Neural progenitor cell (in vitro differentiated cells): Measurements from ENCODE around the gene CLIP2. TPM values are rescaled to one million over a fixed set of nuclear protein-coding genes. Genes with fewer than 3 reads are reported as not detected.

ENCODE experiments used
- DNase-seq: peaks from one replicate; pipeline ENCODE4 v3.0.0-alpha.2; 2016; ENCODE audit warnings: low spot score
- H2AFZ ChIP-seq: fragments of 200-600 bp; sonication (generic); replicated peaks from 2 replicates; pipeline ENCODE4 v1.6.1; 2016; ENCODE audit warnings: antibody characterized with exemption
- H3F3A ChIP-seq: fragments of 200-600 bp; sonication (generic); 2 replicates; pipeline ENCODE4 v1.6.1; 2016; ENCODE audit warnings: antibody characterized with exemption, low read depth
- H3K27ac ChIP-seq: fragments of 200-600 bp; sonication (generic); 2 replicates; pipeline ENCODE4 v1.5.1; 2016; ENCODE audit warnings: mild to moderate bottlenecking
- H3K27me3 ChIP-seq: fragments of 200-600 bp; sonication (generic); 2 replicates; pipeline ENCODE4 v1.6.1; 2016; ENCODE audit warnings: mild to moderate bottlenecking, moderate library complexity
- H3K36me3 ChIP-seq: fragments of 200-600 bp; sonication (generic); 2 replicates; pipeline ENCODE4 v1.5.1; 2016
- H3K4me1 ChIP-seq: fragments of 200-600 bp; sonication (generic); 2 replicates; pipeline ENCODE4 v1.6.1; 2016; ENCODE audit warnings: mixed run types
- H3K4me2 ChIP-seq: fragments of 200-600 bp; sonication (generic); 2 replicates; pipeline ENCODE4 v1.6.1; 2016
- H3K4me3 ChIP-seq: fragments of 200-600 bp; sonication (generic); 2 replicates; pipeline ENCODE4 v1.5.1; 2016
- H3K79me2 ChIP-seq: fragments of 200-600 bp; sonication (generic); 2 replicates; pipeline ENCODE4 v1.6.1; 2016; ENCODE audit warnings: low read depth
- H3K9ac ChIP-seq: fragments of 200-600 bp; sonication (generic); 2 replicates; pipeline ENCODE4 v1.6.1; 2016
- H3K9me3 ChIP-seq: fragments of 200-600 bp; sonication (generic); 2 replicates; pipeline ENCODE4 v1.5.1; 2016; ENCODE audit warnings: low read depth
- H4K20me1 ChIP-seq: fragments of 200-600 bp; sonication (generic); 2 replicates; pipeline ENCODE4 v1.6.1; 2016; ENCODE audit warnings: low read depth
- H3K27ac Mint-ChIP-seq: 3 replicates; pipeline ENCODE4 v1.8.0; 2021; ENCODE audit warnings: mixed read lengths
- H3K27me3 Mint-ChIP-seq: 2 replicates; pipeline ENCODE4 v1.8.0; 2022; ENCODE audit warnings: low read depth, mild to moderate bottlenecking, inconsistent platforms, moderate library complexity, mixed read lengths; ENCODE audit not compliant: insufficient read depth
- H3K36me3 Mint-ChIP-seq: 3 replicates; pipeline ENCODE4 v1.8.0; 2021; ENCODE audit warnings: mixed read lengths
- H3K4me1 Mint-ChIP-seq: 3 replicates; pipeline ENCODE4 v1.8.0; 2021; ENCODE audit warnings: mixed read lengths
- H3K4me3 Mint-ChIP-seq: 3 replicates; pipeline ENCODE4 v1.8.0; 2021; ENCODE audit warnings: mild to moderate bottlenecking, moderate library complexity, mixed read lengths
- H3K9me3 Mint-ChIP-seq: 3 replicates; pipeline ENCODE4 v1.8.0; 2020; ENCODE audit warnings: mixed read lengths
- EZH2 ChIP-seq: fragments of 200-600 bp; sonication (generic); IDR thresholded peaks from 2 replicates; pipeline ENCODE4 v1.6.1; 2017; ENCODE audit warnings: antibody characterized with exemption, mild to moderate bottlenecking, moderate library complexity
- EZH2phosphoT487 ChIP-seq: fragments of 200-600 bp; sonication (generic); IDR thresholded peaks from 2 replicates; pipeline ENCODE4 v1.6.1; 2017; ENCODE audit warnings: antibody characterized with exemption
- total RNA-seq: library from RNA; depleted of rRNA; stranded (reverse); fragments of >200 nt; gene quantifications from 2 replicates; pipeline ENCODE4 v1.2.3, GENCODE V29; 2015; ENCODE audit warnings: low replicate concordance
- TF ChIP-seq, protein P1 (sequence below): fragments of 200-600 bp; sonication (generic); IDR thresholded peaks from 2 replicates; pipeline ENCODE4 v1.5.1; 2017; ENCODE audit warnings: antibody characterized with exemption, mild to moderate bottlenecking

CLIP2 gene
- total RNA-seq, 1 donor from 2014 or later = 7.5 TPM

DNA sequence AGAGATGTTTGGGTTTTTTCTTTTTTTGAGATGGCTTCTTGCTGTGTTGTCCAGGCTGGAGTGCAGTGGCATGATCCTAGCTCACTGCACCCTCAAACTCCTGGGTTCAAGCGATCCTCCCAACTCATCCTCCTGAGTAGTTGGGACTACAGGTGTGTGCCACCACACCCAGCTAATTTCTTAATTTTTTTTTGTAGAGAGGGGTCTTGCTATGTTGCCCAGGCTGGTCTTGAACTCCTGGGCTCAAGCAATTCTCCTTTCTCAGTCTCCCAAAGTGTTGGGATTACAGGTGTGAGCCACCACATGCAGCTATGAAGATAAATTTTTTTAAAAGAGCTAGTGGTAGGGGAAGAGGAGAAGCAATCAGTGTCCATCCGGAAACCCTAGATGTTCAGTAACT lies 56.8 kb downstream of the CLIP2 start:
- no peak for DNase-seq
- H3K4me1 ChIP-seq = no peaks in the 10 kb centered on the region
- no peak overlapping the region for H3K4me2 ChIP-seq
- no peaks in the 10 kb centered on the region for H4K20me1 ChIP-seq
- H3K4me3 Mint-ChIP-seq = no peak overlapping the region
- no peaks in the 10 kb centered on the region for H3F3A ChIP-seq
- H3K36me3 Mint-ChIP-seq = peaks cover 16% of the 10 kb centered on the region
- H3K27me3 ChIP-seq = no peaks in the 10 kb centered on the region
- H3K27me3 Mint-ChIP-seq = peaks cover 6% of the 10 kb centered on the region
- no peak overlapping the region for H3K27ac Mint-ChIP-seq
- H3K4me1 Mint-ChIP-seq = no peaks in the 10 kb centered on the region
- H3K27ac ChIP-seq = no peak overlapping the region
- no peaks in the 10 kb centered on the region for H3K79me2 ChIP-seq
- TF ChIP-seq EZH2phosphoT487 (no peak), EZH2 (no peak)
- TF ChIP-seq, protein P1, sequence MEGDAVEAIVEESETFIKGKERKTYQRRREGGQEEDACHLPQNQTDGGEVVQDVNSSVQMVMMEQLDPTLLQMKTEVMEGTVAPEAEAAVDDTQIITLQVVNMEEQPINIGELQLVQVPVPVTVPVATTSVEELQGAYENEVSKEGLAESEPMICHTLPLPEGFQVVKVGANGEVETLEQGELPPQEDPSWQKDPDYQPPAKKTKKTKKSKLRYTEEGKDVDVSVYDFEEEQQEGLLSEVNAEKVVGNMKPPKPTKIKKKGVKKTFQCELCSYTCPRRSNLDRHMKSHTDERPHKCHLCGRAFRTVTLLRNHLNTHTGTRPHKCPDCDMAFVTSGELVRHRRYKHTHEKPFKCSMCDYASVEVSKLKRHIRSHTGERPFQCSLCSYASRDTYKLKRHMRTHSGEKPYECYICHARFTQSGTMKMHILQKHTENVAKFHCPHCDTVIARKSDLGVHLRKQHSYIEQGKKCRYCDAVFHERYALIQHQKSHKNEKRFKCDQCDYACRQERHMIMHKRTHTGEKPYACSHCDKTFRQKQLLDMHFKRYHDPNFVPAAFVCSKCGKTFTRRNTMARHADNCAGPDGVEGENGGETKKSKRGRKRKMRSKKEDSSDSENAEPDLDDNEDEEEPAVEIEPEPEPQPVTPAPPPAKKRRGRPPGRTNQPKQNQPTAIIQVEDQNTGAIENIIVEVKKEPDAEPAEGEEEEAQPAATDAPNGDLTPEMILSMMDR = no peak
- no peaks in the 10 kb centered on the region for H3K9me3 ChIP-seq
- no peak overlapping the region for H3K4me3 ChIP-seq
- H2AFZ ChIP-seq = no peak overlapping the region
- no peak overlapping the region for H3K9ac ChIP-seq
- H3K9me3 Mint-ChIP-seq = no peaks in the 10 kb centered on the region
- H3K36me3 ChIP-seq = no peaks in the 10 kb centered on the region

GRCh38 chr7:74349621-74350020 lies 60.4 kb downstream of the CLIP2 start:
- no peak overlapping the region for H3K4me2 ChIP-seq
- DNase-seq = no peak
- peaks cover 17% of the 10 kb centered on the region for H3K36me3 Mint-ChIP-seq
- H3K27me3 ChIP-seq = no peaks in the 10 kb centered on the region
- no peak for TF ChIP-seq EZH2phosphoT487
- TF ChIP-seq EZH2 = no peak
- TF ChIP-seq, protein P1 = no peak
- H3K4me3 ChIP-seq = no peak overlapping the region
- no peak overlapping the region for H3K27ac ChIP-seq
- no peaks in the 10 kb centered on the region for H3K9me3 Mint-ChIP-seq
- H4K20me1 ChIP-seq = no peaks in the 10 kb centered on the region
- H3F3A ChIP-seq = no peaks in the 10 kb centered on the region
- no peak overlapping the region for H3K9ac ChIP-seq
- no peaks in the 10 kb centered on the region for H3K36me3 ChIP-seq
- no peak overlapping the region for H3K27ac Mint-ChIP-seq
- H3K4me1 Mint-ChIP-seq = no peaks in the 10 kb centered on the region
- no peaks in the 10 kb centered on the region for H3K9me3 ChIP-seq
- H3K79me2 ChIP-seq = no peaks in the 10 kb centered on the region
- H3K4me1 ChIP-seq = no peaks in the 10 kb centered on the region
- H3K4me3 Mint-ChIP-seq = no peak overlapping the region
- H3K27me3 Mint-ChIP-seq = peaks cover 5% of the 10 kb centered on the region
- no peak overlapping the region for H2AFZ ChIP-seq

DNA sequence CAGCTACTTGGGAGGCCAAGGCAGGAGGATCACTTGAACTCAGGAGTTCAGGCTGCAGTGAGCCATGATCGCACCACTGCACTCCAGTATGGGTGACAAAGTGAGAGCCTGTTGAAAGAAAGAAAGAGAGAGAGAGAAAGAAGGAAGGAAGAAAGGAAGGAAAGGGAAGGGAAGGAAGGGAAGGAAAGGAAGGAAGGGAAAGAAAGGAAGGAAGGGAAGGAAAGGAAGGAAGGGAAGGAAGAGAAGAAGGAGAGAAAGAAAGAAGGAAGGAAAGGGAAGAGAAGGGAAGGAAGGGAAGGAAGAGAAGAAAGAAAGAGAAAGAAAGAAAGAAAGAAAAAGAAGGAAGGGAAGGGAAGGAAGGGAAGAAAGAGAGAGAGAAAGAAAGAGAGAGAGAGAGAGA lies 61.5 kb downstream of the CLIP2 start:
- no peak overlapping the region for H3K9ac ChIP-seq
- Mint-ChIP-seq H3K9me3 (no peaks in the 10 kb centered on the region), H3K4me1 (no peaks in the 10 kb centered on the region), H3K36me3 (peaks cover 20% of the 10 kb centered on the region), H3K27ac (peak overlapping the region; percentile 40), H3K4me3 (no peak overlapping the region), H3K27me3 (peaks cover 5% of the 10 kb centered on the region)
- no peaks in the 10 kb centered on the region for H3K9me3 ChIP-seq
- no peak for DNase-seq
- no peak overlapping the region for H3K27ac ChIP-seq
- TF ChIP-seq EZH2phosphoT487 = no peak
- TF ChIP-seq, protein P1 = no peak
- no peak for TF ChIP-seq EZH2
- no peaks in the 10 kb centered on the region for H3K27me3 ChIP-seq
- no peak overlapping the region for H3K4me3 ChIP-seq
- H2AFZ ChIP-seq = no peak overlapping the region
- no peaks in the 10 kb centered on the region for H3K79me2 ChIP-seq
- H3K36me3 ChIP-seq = no peaks in the 10 kb centered on the region
- H3K4me1 ChIP-seq = no peaks in the 10 kb centered on the region
- H4K20me1 ChIP-seq = no peaks in the 10 kb centered on the region
- no peaks in the 10 kb centered on the region for H3F3A ChIP-seq
- H3K4me2 ChIP-seq = no peak overlapping the region
